ENCODE measurements around the gene UCKL1.
"Not testable (repeated sequence)": the region's sequence is repeated elsewhere in the genome, so short reads cannot be mapped to it uniquely, and the experiment has no call there.

Gene UCKL1

GRCh38 chr20:63955827-63956663 is at the start of gene UCKL1:
UCKL1 (minus strand) TSS chr20:63956416; CDS start chr20:63956372, 44 bp downstream.
- peak; percentile 76 for DNase-seq (ENCODE audit: low read depth)

- DNase-seq (ENCODE audit: low read depth): no peak
These were observed 49.2 kb upstream of the UCKL1 start for GRCh38 chr20:64005394-64005793.

GRCh38 chr20:64003960-64004725 is 47.9 kb upstream of the UCKL1 start:
- no peak for DNase-seq (ENCODE audit: low read depth)

- no peak for DNase-seq (ENCODE audit: low read depth)
These were observed 45.4 kb upstream of the UCKL1 start for GRCh38 chr20:64001607-64002011.

DNA sequence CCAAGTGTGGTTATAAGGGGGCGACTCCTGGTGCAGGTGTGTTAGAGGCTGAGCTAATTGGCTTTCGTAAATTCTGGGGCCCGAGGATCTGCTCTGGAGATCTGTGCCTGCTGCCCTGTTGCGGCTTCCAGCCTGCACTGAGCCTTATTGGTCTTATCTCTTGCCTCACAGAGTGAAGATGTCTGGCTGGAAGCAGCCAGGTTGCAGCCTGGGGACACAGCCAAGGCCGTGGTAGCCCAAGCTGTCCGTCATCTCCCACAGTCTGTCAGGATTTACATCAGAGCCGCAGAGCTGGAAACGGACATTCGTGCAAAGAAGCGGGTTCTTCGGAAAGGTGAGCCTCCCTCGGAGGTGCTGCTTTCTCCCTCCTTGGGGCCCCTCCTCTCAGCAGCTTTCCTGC is 44.7 kb upstream of the UCKL1 start:
- DNase-seq (ENCODE audit: low read depth): no peak

DNA sequence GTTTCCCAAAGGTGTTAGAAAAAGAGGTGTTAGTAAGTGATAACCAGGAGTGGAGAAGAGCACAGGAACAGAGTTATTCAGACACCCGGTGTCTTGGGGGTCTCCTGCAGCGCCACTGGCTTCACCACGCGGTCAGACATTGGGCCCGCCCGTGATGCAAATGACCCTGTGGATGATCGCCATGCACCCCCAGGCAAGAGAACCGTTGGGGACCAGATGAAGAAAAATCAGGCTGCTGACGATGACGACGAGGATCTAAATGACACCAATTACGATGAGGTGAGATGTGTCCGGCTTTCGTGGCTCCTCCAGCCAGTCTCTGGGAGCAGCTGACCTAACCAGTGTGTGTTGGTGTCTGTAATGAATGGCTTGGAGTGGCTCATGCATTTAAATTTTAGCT is 26.7 kb upstream of the UCKL1 start:
- no peak for DNase-seq (ENCODE audit: low read depth)

- peak; percentile 89 for DNase-seq (ENCODE audit: low read depth)
These were observed 24.9 kb upstream of the UCKL1 start, which contains the start of gene PRPF6 for GRCh38 chr20:63980806-63981728. PRPF6 (plus strand) TSS chr20:63981132; CDS start chr20:63981246, 114 bp downstream.

DNA sequence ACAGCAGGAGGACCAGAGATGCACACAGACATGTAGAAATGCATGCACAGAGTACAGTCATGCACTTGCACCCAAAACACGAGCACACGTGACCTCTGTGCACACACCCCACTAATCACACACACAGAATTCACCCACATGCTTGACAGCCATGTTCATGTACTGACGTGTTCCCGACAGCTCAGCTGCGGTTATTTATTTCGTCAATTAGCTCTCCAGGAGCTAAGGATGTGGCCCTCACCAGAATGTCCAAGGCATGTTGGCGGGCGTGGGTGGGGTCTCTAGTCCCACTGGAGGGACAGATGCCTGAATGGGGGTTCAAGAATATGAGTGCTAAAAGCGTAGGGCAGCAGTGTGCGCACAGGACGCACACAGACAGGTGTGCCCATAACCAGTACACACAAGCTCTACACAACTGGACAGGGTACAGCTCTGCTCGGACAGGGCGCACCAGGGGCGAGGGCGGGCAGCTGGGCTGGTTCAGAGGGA is 24.1 kb upstream of the UCKL1 start:
- DNase-seq (ENCODE audit: low read depth): no peak

DNA sequence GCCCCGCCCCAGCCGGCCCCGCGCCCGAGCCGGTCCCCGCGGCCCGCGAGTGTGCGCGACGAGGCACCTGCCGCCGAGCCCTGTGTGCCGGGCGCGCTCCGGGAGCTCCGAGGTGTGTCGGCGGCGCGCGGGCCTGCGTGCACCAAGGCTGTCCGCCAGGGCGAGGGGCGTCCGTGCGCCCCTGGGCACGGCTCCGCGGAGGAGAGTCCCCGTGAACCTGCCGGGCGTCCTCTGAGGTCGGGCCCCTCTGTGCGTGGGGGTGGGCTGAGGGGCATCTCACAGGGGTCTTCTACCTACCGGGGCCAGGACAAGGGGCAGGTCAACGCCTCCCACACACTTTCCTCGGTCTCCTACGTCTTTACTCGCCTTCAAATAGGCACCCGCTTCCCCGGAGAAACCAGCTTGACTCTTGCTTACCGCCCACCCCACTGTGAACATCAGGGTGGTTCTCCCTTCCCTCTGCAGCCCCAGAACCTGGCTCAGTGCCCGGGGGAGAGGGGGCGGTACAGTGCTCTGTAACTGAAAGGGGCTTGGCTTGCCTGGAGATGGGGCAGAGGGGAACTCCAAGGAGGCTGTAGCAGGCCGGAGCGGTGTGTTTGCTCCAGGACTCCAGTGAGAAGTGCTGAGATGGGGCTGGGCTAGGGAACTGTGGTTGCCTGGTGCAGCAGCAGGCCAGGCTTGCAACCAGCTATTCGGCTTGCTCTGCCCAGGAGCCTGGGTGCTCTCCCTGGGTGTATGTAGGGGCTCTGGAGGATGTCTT is 23.5 kb upstream of the UCKL1 start, which contains the start of gene SAMD10:
Gene SAMD10 (minus strand): TSS at position 86 of the 760 bp plus-strand sequence. CDS start 175 bp downstream, outside the sequence.
- DNase-seq (ENCODE audit: low read depth): peak; percentile 50

- no peak for DNase-seq (ENCODE audit: low read depth)
These were observed 23.0 kb upstream of the UCKL1 start for GRCh38 chr20:63979229-63979556.

- no peak for DNase-seq (ENCODE audit: low read depth)
These were observed 22.4 kb upstream of the UCKL1 start for GRCh38 chr20:63978319-63979228.

DNA sequence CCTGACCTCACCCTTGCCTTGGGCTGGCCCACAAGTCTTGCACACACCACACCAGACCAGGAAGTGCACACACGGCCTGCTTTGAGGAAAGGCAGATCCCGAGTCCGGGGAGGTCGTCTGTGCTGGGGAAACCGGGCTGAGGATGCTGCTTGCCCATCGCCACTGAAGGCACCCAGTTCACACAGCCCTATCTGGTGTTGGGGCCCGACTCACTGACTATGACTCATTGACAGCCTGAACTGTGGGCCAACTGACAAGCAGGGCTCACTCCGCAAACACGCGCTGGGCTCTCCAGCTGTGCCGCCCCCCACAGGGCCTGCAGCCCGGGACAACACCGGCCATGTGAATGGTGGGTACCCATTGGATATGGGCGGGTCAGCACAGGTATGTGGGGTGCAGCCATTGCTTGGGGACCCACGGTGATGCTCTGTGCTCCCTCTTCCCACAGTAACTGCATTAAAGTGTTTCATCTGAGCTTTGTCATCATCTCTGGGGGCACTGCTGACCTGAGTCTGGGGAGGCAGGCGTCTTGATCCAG is 21.6 kb upstream of the UCKL1 start:
- DNase-seq (ENCODE audit: low read depth): peak; percentile 22

DNA sequence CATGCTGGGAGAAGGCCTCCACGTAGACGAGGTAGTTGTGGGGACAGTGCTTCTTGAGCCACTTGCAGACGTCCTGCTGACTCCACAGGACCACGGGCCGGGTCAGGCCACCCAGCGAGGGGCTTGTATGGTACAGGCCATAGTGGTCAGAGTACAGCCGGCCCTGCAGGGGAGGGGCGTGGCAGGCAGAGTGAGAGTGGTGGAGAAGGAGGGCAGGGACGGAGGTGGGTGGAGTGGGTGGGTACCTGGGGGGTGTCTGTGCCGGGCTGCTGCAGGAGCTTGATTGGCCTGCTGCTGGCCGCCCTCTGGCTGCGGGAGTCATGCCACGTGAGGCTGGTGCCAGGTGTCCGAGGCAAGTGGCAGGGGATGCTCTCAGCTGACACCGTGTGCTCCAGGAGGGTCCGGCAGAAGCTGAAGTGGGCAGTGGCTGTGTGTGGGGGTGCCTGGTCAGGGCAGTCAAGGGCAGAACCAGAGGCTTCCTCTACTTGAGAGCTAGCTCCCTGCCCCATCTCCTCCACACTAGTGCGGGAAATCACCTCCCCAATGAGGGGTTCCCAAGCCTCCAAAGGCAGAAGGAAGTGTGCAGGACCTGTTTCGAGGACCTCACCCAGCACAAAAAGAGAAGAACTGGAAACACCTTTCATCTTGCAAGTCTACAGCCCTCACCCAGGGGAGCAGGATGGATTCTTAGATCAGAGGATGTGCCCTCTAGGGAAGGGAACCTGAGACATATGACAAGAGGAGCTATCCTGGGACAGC is 20.9 kb upstream of the UCKL1 start:
- DNase-seq (ENCODE audit: low read depth): no peak

GRCh38 chr20:63976511-63976910 is 20.3 kb upstream of the UCKL1 start:
- not testable (repeated sequence) for DNase-seq (ENCODE audit: low read depth)

- no peak for DNase-seq (ENCODE audit: low read depth)
These were observed 18.4 kb upstream of the UCKL1 start for GRCh38 chr20:63974402-63975200.

GRCh38 chr20:63973636-63974401 is 17.6 kb upstream of the UCKL1 start:
- DNase-seq (ENCODE audit: low read depth): peak; percentile 78

DNA sequence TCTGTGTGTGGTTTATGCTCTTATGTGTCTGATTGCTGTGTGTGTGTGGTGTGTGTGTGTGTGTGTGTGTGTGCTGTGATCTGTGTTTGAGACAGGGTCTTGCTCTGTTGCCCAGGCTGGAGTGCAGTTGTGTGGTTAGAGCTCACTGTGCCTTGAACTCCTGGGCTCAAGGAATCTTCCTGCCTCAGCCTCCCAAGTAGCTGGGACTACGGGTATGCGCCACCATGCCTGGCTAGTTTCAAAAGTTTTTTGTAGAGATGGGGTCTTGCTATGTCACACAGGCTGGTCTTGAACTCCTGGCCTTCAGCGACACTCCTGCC is 16.9 kb upstream of the UCKL1 start:
- no peak for DNase-seq (ENCODE audit: low read depth)

All from stimulated activated CD8-positive, alpha-beta memory T cell treated with anti-CD3 and anti-CD28 coated beads, Interleukin-15, amount 100 ng/mL, for 24 hours (primary cell).